Hematopoietic multipotent progenitor cell treated with erythropoietin and hydrocortisone succinate and interleukin-3 and kit ligand, for 17 days (in vitro differentiated cells): ENCODE measurements around the gene DISP3.
"Not testable (repeated sequence)": the region's sequence is repeated elsewhere in the genome, so short reads cannot be mapped to it uniquely, and the experiment has no call there.

Experiments used
- DNase-seq: peaks from one replicate; pipeline ENCODE4 v3.0.0-alpha.2; 2015; ENCODE audit warnings: low spot score

Gene DISP3

DNA sequence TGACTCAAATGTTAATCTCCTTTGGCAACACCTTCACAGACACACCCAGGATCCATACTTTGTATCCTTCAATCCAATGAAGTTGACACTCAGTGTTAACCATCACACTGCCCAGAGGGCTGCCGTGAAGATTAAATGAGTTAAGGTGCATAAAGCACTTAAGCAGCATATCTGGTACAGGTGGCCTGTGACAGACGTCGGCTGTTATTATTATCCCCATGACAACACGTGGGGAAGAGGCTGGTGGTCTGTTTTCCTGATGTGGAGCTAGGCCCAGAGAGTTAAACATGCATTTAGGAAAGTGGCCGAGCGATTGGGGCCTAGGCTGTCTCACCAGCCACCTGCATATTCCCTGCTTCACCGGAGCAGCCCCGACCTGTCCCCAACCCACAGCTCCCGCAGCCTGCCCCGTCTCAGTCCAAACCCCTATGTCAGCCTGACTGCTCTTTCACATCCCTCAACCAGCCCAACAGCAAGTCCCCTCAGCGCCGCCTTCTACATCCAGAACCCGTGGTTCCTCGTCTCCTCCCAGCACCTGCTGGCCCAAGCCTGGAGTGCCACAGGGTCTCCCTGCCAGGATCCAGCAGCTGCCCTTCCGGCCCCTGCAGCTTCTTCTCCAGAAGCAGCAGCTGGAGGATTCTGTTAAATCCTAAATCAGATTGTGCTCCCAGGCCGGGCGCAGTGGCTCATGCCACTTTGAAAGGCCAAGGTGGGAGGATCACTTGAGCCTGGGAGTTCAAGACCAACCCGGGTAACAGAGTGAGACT is 97.3 kb downstream of the DISP3 start:
- DNase-seq: no peak

DNA sequence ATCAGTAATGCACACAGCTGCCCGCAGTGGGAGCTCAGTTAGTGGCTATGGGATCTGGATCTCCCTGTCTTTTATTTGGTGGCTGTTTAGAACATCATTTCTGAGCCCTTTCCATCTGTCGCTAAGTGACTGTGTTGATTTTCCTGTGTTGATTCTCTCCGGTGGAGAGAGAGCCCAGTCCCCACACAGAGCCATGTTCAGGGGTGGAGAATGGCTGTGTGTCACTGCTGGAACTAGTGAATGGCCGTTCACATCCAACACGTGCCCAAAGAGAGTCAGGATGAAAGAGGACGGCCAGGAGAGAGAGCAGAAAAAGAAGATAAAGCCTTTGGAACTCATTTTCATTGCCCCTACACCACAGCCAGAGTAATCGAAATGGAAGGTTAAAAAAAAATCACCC is 99.0 kb downstream of the DISP3 start:
- no peak for DNase-seq

- DNase-seq: no peak
Measured at GRCh38 chr1:11579506-11579905, 100.6 kb downstream of the DISP3 start.

DNA sequence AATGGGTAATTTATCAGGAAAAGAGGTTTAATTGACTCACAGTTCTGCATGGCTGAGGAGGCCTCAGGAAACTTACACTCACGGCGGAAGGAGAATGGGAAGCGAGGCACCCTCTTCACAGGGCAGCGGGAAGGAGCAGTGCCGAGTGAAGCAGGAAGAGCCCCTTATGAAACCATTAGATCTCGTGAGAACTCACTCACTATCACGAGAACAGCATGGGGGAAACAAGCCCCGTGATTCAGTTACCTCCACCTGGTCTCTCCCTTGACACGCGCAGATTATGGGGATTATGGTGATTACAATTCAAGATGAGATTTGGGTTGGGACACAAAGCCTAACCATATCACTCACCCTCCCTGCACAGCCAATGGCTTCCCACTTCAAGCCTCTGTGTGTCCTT is 101.1 kb downstream of the DISP3 start:
- not testable (repeated sequence) for DNase-seq

DNA sequence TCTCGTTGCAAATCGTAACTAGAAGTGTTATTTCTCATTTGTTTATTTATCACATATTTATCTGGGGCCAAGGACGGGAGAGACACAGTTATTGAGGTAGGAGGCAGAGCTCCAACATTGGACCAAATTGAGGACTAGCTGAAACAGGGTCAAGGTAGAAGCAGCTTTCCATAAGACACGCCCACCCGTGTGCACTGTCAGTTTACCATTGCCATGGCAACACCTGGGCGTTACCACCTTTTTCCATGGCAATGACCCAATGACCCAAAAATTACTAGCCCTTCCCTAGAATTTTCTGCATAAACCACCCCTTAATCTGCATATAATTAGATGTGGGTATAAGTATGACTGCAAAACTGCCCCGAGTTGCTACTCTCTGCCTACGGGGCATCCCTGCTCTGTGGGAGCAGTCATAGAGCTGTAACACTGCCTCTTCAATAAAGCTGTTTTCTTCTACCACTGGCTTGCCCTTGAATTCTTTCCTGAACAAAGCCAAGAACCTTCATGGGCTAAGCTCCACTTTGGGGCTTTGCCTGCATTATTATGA is 102.6 kb downstream of the DISP3 start:
- no peak for DNase-seq

GRCh38 chr1:11585389-11585788 is 106.4 kb downstream of the DISP3 start:
- no peak for DNase-seq
